B cell (primary cell): Measurements from ENCODE around the gene HERPUD1. TPM values are rescaled to one million over a fixed set of nuclear protein-coding genes. Genes with fewer than 3 reads are reported as not detected.

Source experiments
- ATAC-seq: fragments of 200-7000 bp; cut with Tn5 transposase; one replicate; pipeline ENCODE4 v1.10.0; 2021; ENCODE audit warnings: low read depth, mild to moderate bottlenecking, moderate number of reproducible peaks, moderate library complexity
- CTCF ChIA-PET: fragments of 350-600 bp; sonication (Branson Sonifier 250); formaldehyde crosslinking; loops from one replicate; lab custom pipeline; 2021; ENCODE audit warnings: antibody characterized with exemption, inconsistent platforms; lab: Charles Lee
- POLR2A ChIA-PET: fragments of 350-600 bp; sonication (Branson Sonifier 250); formaldehyde crosslinking; loops from one replicate; lab custom pipeline; 2021; ENCODE audit warnings: antibody characterized with exemption; lab: Charles Lee
- DNase-seq: peaks from one replicate; pipeline ENCODE4 v3.0.0; 2013
- H2AFZ ChIP-seq: 2 replicates; pipeline ENCODE4 v1.6.1; 2012; ENCODE audit warnings: mild to moderate bottlenecking, low read depth, low read length; ENCODE audit not compliant: insufficient read depth, poor library complexity, severe bottlenecking
- H3K27ac ChIP-seq, 2 donors: 1 replicate in 1 of 2; 2 replicates in 1 of 2; pipeline ENCODE4 v1.5.1; 2012 to 2013; ENCODE audit warnings: low read length in 2 of 2, mild to moderate bottlenecking in 2 of 2, moderate library complexity in 1 of 2
- H3K27me3 ChIP-seq, 4 experiments: fragments of 200-600 bp in 1 of 4; sonication (generic) in 1 of 4; replicated peaks in 1 of 4; 1 replicate in 2 of 4; 2 replicates in 2 of 4; pipeline versions ENCODE4 v1.6.1 to v1.7.0; 2013 to 2016; ENCODE audit warnings: low read length in 3 of 4, mild to moderate bottlenecking in 2 of 4, mixed read lengths in 1 of 4, moderate library complexity in 1 of 4; ENCODE audit not compliant: insufficient read depth in 4 of 4, control insufficient read depth in 3 of 4; ENCODE audit errors: control extremely low read depth in 1 of 4
- H3K36me3 ChIP-seq, 2 experiments: replicated peaks in 1 of 2; 1 replicate in 1 of 2; 2 replicates in 1 of 2; pipeline versions ENCODE4 v1.6.1 to v1.7.1; 2013; ENCODE audit warnings: low read length in 1 of 2; ENCODE audit not compliant: insufficient read depth in 2 of 2, control insufficient read depth in 1 of 2; ENCODE audit errors: control extremely low read depth in 1 of 2, extremely low read depth in 1 of 2
- H3K4me1 ChIP-seq, 2 donors: fragments of 200-600 bp in 1 of 2; sonication (generic) in 1 of 2; 1 replicate in 1 of 2; 2 replicates in 1 of 2; pipeline versions ENCODE4 v1.5.1 to v1.6.1; 2013 to 2017; ENCODE audit warnings: low read length in 2 of 2; ENCODE audit not compliant: control insufficient read depth in 2 of 2, insufficient read depth in 2 of 2
- H3K4me2 ChIP-seq: replicated peaks from 2 replicates; pipeline ENCODE3; 2012; ENCODE audit warnings: mild to moderate bottlenecking, low read depth, low read length; ENCODE audit not compliant: poor library complexity, severe bottlenecking
- H3K4me3 ChIP-seq, 5 experiments: fragments of 200-600 bp in 1 of 5; sonication (generic) in 1 of 5; 1 replicate in 3 of 5; 2 replicates in 2 of 5; pipeline versions ENCODE4 v1.5.1 to v1.7.0; 2011 to 2016; ENCODE audit warnings: low read length in 4 of 5, mild to moderate bottlenecking in 4 of 5, low read depth in 2 of 5, control low read depth in 1 of 5, moderate library complexity in 1 of 5; ENCODE audit not compliant: insufficient read depth in 1 of 5; ENCODE audit errors: control extremely low read depth in 1 of 5, extremely low read depth in 1 of 5
- H3K79me2 ChIP-seq: fragments of 200-600 bp; sonication (generic); one replicate; pipeline ENCODE4 v1.6.0; 2016; ENCODE audit warnings: low read length; ENCODE audit not compliant: control insufficient read depth, insufficient read depth
- H3K9ac ChIP-seq: fragments of 200-600 bp; sonication (generic); 2 replicates; pipeline ENCODE4 v1.6.1; 2017; ENCODE audit warnings: mild to moderate bottlenecking, low read length, moderate library complexity
- H3K9me3 ChIP-seq, 3 donors: one replicate each; pipeline versions ENCODE4 v1.6.1 to v1.7.1; 2013; ENCODE audit warnings: low read length in 2 of 3; ENCODE audit not compliant: control insufficient read depth in 2 of 3, insufficient read depth in 1 of 3; ENCODE audit errors: control extremely low read depth in 1 of 3
- H4K20me1 ChIP-seq: 2 replicates; pipeline ENCODE4 v1.6.0; 2012; ENCODE audit warnings: mild to moderate bottlenecking, low read length; ENCODE audit not compliant: insufficient read depth, control insufficient read depth, poor library complexity, severe bottlenecking
- H3K27ac Mint-ChIP-seq: one replicate; pipeline ENCODE4 v1.8.0; 2021; ENCODE audit warnings: mixed read lengths
- H3K27me3 Mint-ChIP-seq: one replicate; pipeline ENCODE4 v1.8.0; 2021; ENCODE audit warnings: mixed read lengths
- H3K4me1 Mint-ChIP-seq: one replicate; pipeline ENCODE4 v1.8.0; 2021; ENCODE audit warnings: mixed read lengths
- H3K4me3 Mint-ChIP-seq: one replicate; pipeline ENCODE4 v1.8.0; 2021; ENCODE audit warnings: mixed read lengths
- H3K9me3 Mint-ChIP-seq: one replicate; pipeline ENCODE4 v1.8.0; 2022; ENCODE audit warnings: mixed read lengths; ENCODE audit not compliant: insufficient read depth
- EZH2 ChIP-seq: IDR thresholded peaks from 2 replicates; pipeline ENCODE4 v1.6.1; 2012; ENCODE audit warnings: borderline replicate concordance, low read depth, mild to moderate bottlenecking, moderate library complexity, low read length; ENCODE audit not compliant: insufficient read depth, poor library complexity, severe bottlenecking
- WGBS: methylation state at CpG from one replicate; pipeline ENCODE4 v1.1.5; 2013; ENCODE audit warnings: missing lambda C conversion rate; ENCODE audit not compliant: insufficient coverage; 5-methylcytosine and 5-hydroxymethylcytosine counted together
- intact Hi-C: fragments of 100-400 bp; cut with micrococcal nuclease; formaldehyde crosslinking; loops from one replicate; pipeline ENCODE4 v1.10.0; 2022
- polyA plus RNA-seq: library from polyadenylated mRNA; depleted of rRNA; stranded (reverse); fragments of >200 nt; gene quantifications from 2 replicates; pipeline ENCODE4 v1.2.3, GENCODE V29; 2012
- total RNA-seq, 2 donors: library from RNA; stranded (reverse); fragments of 120-200 nt in 1 of 2; gene quantifications; 1 replicate in 1 of 2; 2 replicates in 1 of 2; pipeline versions ENCODE4 v1.2.3 to v1.2.4, GENCODE V29; 2013 to 2022
- TF ChIP-seq, protein P1 (sequence below): fragments of 200-600 bp; IDR thresholded peaks from one replicate; pipeline ENCODE4 v1.8.0; 2022; ENCODE audit warnings: antibody characterized with exemption, mild to moderate bottlenecking

The HERPUD1 gene
- total and polyA plus RNA-seq, 2 donors (not counting 1 experiment from before 2014, with no cell fraction given) = 273 to 1,041 TPM

DNA sequence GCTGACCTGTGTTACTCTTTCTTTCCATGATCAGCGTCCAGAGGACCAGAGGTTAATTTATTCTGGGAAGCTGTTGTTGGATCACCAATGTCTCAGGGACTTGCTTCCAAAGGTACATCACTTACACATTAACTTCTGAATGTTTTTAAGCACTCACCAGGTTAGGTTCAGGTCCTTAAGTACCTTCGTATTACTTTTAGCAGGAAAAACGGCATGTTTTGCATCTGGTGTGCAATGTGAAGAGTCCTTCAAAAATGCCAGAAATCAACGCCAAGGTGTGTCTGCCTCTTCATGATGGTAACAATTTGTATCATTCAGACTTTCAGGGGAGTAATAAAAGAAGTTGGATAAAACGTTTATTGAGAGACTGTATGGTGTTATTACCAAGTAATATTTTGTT is 3.3 kb downstream of the HERPUD1 start:
- Histone ChIP-seq H3K36me3 (peaks cover 20 to 64% of the 10 kb centered on the region in 2 experiments), H3K4me3 (peak overlapping the region in 4 of 5 experiments; percentile 4 to 95 (median 54)), H3K79me2 (peaks cover 71% of the 10 kb centered on the region), H3K27ac (peak overlapping the region; percentile 15 to 99), H3K9me3 (no peaks in the 10 kb centered on the region), H2AFZ (no peak overlapping the region), H3K9ac (peak overlapping the region; percentile 91), H3K27me3 (no peaks in the 10 kb centered on the region), H3K4me1 (peaks cover 58 to 75% of the 10 kb centered on the region in 2 donors), H3K4me2 (peak overlapping the region; percentile 79), H4K20me1 (peaks cover 82% of the 10 kb centered on the region)
- 61% methylated on average over 2 of the region's 5 CpGs for WGBS
- ATAC-seq = no peak
- intact Hi-C loops = loop anchor here (10.0 kb wide), 2 partner anchors 230 to 310 kb away; partner anchors contain the start of gene ARL2BP
- no peaks in the 10 kb centered on the region for H3K9me3 Mint-ChIP-seq
- peak overlapping the region; percentile 81 for H3K27ac Mint-ChIP-seq
- H3K27me3 Mint-ChIP-seq = no peaks in the 10 kb centered on the region
- ChIA-PET POLR2A (interaction anchor here (0.6 to 7.7 kb wide), 2 partner anchors 23 to 345 kb away, joined by 3 to 76 read pairs; no protein-coding TSS in a partner anchor), CTCF (interaction anchor here (2.6 to 10.8 kb wide), 2 partner anchors 69 to 111 kb away, joined by 9 to 140 read pairs; partner anchors contain the start of gene SLC12A3)
- TF ChIP-seq, protein P1, sequence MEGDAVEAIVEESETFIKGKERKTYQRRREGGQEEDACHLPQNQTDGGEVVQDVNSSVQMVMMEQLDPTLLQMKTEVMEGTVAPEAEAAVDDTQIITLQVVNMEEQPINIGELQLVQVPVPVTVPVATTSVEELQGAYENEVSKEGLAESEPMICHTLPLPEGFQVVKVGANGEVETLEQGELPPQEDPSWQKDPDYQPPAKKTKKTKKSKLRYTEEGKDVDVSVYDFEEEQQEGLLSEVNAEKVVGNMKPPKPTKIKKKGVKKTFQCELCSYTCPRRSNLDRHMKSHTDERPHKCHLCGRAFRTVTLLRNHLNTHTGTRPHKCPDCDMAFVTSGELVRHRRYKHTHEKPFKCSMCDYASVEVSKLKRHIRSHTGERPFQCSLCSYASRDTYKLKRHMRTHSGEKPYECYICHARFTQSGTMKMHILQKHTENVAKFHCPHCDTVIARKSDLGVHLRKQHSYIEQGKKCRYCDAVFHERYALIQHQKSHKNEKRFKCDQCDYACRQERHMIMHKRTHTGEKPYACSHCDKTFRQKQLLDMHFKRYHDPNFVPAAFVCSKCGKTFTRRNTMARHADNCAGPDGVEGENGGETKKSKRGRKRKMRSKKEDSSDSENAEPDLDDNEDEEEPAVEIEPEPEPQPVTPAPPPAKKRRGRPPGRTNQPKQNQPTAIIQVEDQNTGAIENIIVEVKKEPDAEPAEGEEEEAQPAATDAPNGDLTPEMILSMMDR = no peak
- TF ChIP-seq EZH2 = no peak
- DNase-seq = no peak
- peaks cover 65% of the 10 kb centered on the region for H3K4me1 Mint-ChIP-seq
- peak overlapping the region; percentile 92 for H3K4me3 Mint-ChIP-seq

DNA sequence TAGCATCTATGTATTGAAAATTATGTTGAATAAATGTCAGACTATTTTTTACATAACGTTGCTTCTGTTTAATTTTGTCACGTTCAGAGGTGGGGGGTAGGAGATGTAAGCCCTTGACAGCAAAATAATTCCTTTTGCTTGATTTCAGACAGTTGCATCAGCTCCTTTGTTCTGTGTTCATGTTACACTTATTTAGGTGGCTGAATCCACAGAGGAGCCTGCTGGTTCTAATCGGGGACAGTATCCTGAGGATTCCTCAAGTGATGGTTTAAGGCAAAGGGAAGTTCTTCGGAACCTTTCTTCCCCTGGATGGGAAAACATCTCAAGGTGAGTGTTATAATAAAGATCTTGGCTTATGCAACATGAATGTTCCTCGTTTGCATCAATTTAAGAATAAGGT is 4.5 kb downstream of the HERPUD1 start:
- Mint-ChIP-seq H3K9me3 (no peaks in the 10 kb centered on the region), H3K27ac (peak overlapping the region; percentile 63), H3K27me3 (no peaks in the 10 kb centered on the region), H3K4me1 (peaks cover 62% of the 10 kb centered on the region), H3K4me3 (peak overlapping the region; percentile 92)
- TF ChIP-seq EZH2 = no peak
- Histone ChIP-seq H3K36me3 (peaks cover 26 to 76% of the 10 kb centered on the region in 2 experiments), H3K4me2 (peak overlapping the region; percentile 5), H3K79me2 (peaks cover 67% of the 10 kb centered on the region), H3K4me3 (no peak overlapping the region), H3K9me3 (no peaks in the 10 kb centered on the region), H4K20me1 (peaks cover 93% of the 10 kb centered on the region), H3K27ac (peak overlapping the region in 1 of 2 donors; percentile 99), H2AFZ (no peak overlapping the region), H3K4me1 (peaks cover 57 to 73% of the 10 kb centered on the region in 2 donors), H3K27me3 (no peaks in the 10 kb centered on the region), H3K9ac (no peak overlapping the region)
- intact Hi-C loops = loop anchor here (10.0 kb wide), 2 partner anchors 228 to 308 kb away; partner anchors contain the start of gene ARL2BP
- ATAC-seq (no peak), DNase-seq (no peak)
- ChIA-PET CTCF (interaction anchor here (0.8 to 10.8 kb wide), 7 partner anchors 9 to 109 kb away, joined by 3 to 140 read pairs (median 5); partner anchors contain the start of gene SLC12A3), POLR2A (interaction anchor here (0.6 to 1.0 kb wide), 2 partner anchors 11 to 346 kb away, joined by 3 to 4 read pairs; no protein-coding TSS in a partner anchor)
- 83% methylated on average over 1 of the region's 5 CpGs for WGBS
